Activated CD4-positive, alpha-beta T cell treated with anti-CD3 and anti-CD28 coated beads, Interleukin-2, amount 50 U/mL, for 48 hours (primary cell): ENCODE measurements around the gene SCARB2.
A peak's percentile ranks its signal among the peaks of the same experiment; 100 is the strongest.

ENCODE experiments used
- DNase-seq, 2 experiments: peaks; one replicate each; pipeline ENCODE4 v3.0.0-alpha.2; 2020

The SCARB2 gene

GRCh38 chr4:76197971-76198410, 15.6 kb downstream of the SCARB2 start:
- DNase-seq: peak; percentile 32 to 43

GRCh38 chr4:76197031-76197743, 16.4 kb downstream of the SCARB2 start:
- DNase-seq: no peak

- no peak for DNase-seq
Measured at GRCh38 chr4:76196376-76196775, 17.2 kb downstream of the SCARB2 start.

DNA sequence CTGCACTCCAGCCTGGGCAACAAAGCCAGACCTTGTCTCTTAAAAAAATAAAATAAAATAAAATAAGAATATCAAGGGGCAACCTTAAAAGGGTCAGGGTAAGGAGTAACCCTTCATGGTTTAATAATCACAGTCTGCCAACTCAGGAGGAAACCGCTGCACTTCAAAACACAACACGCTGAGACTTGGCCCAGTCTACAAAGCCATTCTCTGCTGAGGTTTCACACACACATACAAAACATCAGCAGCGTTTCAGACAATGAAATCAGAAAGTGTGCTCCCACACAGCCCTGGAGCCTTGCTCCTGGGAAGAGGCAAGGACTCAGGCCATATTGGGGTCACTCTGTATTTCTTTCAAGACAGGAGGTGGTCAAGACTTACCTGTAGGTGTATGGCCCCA, 18.3 kb downstream of the SCARB2 start:
- no peak for DNase-seq

GRCh38 chr4:76194325-76194724, 19.3 kb downstream of the SCARB2 start:
- DNase-seq: no peak

DNA sequence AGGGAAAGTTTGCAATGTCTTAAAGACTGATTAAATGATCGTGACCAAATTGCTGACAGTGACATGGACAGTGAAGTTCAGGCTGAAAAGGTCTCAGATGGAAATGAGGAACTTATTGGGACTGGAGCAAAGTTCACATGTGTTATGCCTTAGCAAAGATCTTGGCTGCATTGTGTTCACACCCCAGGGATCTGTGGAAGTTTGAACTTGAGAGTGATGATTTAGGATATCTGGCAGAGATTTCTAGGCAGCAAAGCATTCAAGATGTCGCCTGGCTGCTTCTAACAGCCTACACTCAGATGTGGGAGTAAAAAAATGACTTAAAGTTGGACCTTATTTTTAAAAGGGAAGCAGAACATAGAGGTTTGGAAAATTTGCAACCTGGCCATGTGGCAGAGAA, 21.4 kb downstream of the SCARB2 start:
- no peak for DNase-seq

DNA sequence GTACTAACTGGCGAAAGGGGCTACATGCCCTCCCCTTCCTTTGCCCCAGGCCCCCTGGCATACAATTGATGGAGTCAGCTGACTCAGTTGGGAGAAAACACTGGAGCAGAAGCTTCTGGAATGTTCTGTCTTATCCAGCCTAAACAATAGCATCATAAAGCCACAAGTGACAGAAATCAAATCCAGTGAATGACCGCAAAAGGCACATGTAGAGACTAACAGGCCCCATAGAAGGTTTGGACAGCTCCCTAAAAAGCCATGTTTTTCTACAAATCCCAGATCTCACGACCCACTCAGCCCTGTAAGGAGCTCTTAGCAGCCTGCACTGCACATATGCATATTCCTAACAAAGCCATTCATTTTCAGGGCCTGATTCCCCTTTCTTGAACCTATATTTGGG, 25.1 kb downstream of the SCARB2 start:
- DNase-seq: no peak

DNA sequence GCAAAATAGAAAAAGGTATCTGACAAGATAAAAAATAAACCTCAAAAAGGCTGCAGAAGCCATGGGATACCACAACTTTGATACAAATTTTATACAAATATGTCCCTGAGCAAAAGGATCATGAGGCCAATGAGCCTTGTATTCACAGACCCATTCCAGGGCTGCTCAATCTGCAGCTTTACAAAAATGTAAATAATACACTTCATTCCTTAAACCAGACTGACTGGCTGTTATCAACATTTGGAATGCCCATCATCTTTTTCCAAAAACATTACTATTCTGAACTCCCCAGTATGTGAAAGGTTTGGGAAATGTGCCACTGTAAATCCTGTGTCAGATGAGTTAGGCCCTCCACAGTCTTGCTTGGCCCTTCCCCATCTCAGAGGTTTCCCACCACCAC, 25.5 kb downstream of the SCARB2 start:
- DNase-seq: no peak

- no peak for DNase-seq
Measured at GRCh38 chr4:76187152-76187551, 26.5 kb downstream of the SCARB2 start.

- DNase-seq: no peak
Measured at GRCh38 chr4:76182463-76182862, 31.2 kb downstream of the SCARB2 start.

- peak; percentile 87 to 89 for DNase-seq
Measured at GRCh38 chr4:76179398-76180318, 34.0 kb downstream of the SCARB2 start.

DNA sequence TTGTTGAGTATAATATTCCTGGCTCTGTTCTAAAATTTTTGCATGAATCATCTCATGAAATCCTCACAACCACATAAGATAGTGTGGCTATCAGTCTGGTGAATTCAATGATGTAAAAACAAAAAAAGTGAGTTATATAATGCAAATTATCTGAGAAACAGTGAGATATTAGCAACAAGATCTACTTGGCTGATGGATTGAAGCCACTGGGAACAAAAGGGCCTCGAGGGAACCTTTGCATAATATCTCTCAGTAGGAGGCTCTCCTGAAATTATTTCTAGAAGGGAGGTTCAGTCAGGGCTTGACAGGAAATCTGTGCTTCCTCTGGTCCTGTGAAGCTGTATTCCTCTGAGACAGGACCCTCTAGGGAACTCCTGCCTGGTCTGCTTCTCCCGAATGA, 35.3 kb downstream of the SCARB2 start:
- no peak for DNase-seq

DNA sequence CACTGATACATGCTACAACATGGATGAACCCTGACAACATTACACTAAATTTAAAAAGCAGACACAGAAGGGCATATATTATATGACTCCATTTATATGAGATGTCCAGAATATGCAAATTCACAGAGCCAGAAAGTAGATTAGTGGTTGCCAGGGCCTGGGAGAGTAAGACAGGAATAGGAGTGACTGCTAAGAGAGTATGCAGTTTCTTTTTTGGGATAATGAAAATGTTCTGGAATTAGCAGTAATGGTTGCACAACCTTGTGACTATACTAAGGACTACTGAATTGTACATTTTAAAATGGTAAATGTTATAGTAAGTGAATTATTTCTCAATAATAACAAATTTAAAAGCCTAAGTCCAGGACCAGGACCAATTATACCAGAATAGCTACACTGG, 35.9 kb downstream of the SCARB2 start:
- DNase-seq: no peak

GRCh38 chr4:76175336-76175735, 38.3 kb downstream of the SCARB2 start:
- DNase-seq: no peak

DNA sequence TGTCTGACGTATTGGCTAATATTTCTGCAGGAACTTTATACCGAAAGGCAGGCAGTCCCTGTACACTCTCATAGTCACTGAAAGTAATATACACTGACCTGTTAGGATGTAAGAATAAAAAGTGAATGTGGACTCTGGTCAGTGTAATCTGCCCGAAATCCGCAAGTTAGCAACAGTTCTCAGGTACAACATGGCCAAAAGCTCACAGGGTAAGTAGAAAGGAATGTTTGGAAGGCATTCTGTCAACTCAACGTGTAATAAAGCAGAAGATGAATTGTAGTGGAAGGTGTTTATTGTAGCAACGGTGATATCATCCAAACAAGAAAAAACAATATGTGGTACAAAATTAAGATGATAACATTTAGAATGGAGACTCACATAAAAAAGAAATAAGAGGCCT, 39.4 kb downstream of the SCARB2 start:
- DNase-seq: no peak

DNA sequence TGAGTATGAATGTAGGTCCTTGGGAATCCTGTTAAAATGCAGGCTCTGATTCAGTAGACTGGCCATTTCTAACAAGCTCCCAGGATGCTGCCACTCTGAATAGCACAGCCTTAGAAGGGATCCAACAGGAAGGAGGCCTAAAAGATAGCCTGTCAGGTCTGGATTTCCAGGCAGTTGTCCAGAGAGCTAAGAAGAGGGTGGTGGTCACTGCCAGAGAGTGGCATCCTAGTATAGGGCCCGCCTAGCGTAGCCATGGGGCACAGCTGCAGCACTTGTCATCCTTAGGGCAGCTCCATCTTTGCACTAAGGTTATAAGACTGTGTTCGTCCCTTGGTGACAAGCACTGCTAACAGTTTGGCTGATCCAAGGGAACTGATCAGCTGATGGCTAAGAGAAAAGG, 44.9 kb downstream of the SCARB2 start:
- no peak for DNase-seq

DNA sequence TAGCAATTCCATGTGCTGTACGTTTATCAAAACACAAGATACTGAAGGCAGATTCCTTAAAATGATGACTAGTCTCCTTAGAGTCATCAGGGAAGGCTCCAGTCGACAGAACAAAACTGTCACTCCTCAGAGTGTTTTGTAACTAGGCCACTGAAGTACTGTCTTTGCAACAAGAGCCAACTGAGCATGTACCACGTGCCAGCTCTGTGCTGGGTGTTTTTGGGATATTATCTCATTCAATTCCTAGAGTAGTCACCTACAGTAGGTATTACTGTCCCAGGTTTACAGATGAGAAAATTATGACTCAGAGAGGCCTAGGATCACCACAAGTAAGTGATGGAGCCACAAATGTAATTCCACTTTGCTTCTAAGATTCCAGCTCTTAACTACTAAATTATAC, 47.1 kb downstream of the SCARB2 start:
- no peak for DNase-seq

DNA sequence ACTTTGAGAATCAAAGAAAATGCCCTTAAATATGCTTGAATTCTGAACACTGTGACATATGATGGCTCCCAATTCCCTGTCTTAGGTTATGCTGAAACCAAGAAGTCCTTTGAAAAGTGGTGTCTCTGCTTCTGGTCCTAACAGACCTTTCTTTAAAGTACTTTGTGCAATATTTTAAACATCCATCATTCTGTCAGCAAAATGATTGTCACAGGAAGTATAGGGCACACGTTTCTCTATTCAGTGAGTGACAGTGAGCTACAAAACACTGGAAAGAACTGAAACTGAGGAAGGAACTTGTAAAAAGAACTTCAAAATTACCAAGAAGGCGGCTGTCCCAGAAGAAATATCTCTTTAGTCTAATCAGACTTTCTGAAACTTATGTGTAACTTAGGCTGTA, 53.3 kb downstream of the SCARB2 start:
- no peak for DNase-seq

GRCh38 chr4:76156635-76157034, 57.0 kb downstream of the SCARB2 start:
- DNase-seq: no peak

DNA sequence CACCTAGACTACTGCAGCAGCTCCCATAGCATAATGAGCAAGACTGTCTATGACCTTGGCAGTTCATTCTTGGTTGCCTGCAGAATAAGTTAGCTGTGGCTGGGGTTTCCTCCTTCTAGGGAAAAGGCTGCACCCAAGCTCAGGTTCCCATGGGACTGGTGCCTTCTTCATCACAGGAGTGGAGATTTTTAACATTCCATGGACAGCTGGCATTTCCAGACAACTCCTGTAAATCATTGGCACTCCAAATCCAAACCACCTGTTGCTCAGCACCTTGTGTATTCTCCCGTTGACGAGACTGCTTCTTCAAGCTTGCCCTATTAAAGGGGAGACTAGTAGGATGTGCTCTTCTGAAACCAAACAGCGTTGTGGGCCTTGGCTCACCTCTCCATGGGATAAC, 57.6 kb downstream of the SCARB2 start:
- no peak for DNase-seq

DNA sequence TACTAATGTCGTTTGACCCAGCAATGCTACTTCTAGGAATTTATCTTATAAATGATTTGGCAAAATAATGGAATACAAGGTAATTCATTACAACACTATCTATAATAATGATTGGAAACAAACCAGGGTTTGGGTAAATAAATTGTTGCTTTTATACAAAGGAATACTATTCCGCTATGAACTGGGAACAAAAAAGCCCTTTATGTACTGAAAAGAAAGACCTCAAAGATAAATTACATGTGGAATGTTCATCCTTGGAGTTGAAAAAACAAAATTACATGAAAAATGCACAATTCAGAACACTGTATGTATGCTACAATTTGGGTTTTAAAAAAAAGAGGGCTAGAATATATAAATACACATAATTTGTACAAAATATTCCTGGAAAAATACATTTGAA, 60.3 kb downstream of the SCARB2 start:
- DNase-seq: no peak

- DNase-seq: peak; percentile 96 to 97
Measured at GRCh38 chr4:76148142-76148865, 65.3 kb downstream of the SCARB2 start, which contains the start of gene NUP54. Gene NUP54, minus strand, starts transcription at chr4:76148397. Its CDS starts 23 bp downstream, at chr4:76148374.

GRCh38 chr4:76147454-76148141, 66.0 kb downstream of the SCARB2 start:
- peak; percentile 61 to 73 for DNase-seq
